ENCODE measurements around the gene TCP11X1.
"Not testable (repeated sequence)": the region's sequence is repeated elsewhere in the genome, so short reads cannot be mapped to it uniquely, and the experiment has no call there.

TCP11X1 gene

DNA sequence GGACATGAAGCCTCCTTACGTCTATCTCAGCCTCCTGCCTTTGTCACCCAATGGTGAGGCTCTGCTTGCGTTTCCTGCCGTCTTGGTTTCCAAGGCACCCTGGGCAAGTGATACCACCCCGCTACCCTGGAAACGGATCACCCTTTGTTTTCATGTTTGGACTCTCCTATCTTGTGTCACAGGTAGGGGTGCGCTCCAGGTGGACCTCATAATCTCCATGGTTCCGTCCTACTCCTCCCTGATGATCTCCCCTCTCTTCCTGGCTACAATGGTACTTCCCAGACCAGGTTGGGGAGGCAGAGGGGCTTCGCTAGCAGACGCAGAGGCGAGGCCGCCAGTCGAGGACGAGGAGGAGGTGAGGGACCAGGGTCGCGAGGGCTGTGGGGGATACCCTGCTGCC is at the start of gene TCP11X1:
TSS of gene TCP11X1 (plus strand) at position 316 of the 400 bp plus-strand sequence.
- not testable (repeated sequence) for DNase-seq (ENCODE audit: low read depth)

DNA sequence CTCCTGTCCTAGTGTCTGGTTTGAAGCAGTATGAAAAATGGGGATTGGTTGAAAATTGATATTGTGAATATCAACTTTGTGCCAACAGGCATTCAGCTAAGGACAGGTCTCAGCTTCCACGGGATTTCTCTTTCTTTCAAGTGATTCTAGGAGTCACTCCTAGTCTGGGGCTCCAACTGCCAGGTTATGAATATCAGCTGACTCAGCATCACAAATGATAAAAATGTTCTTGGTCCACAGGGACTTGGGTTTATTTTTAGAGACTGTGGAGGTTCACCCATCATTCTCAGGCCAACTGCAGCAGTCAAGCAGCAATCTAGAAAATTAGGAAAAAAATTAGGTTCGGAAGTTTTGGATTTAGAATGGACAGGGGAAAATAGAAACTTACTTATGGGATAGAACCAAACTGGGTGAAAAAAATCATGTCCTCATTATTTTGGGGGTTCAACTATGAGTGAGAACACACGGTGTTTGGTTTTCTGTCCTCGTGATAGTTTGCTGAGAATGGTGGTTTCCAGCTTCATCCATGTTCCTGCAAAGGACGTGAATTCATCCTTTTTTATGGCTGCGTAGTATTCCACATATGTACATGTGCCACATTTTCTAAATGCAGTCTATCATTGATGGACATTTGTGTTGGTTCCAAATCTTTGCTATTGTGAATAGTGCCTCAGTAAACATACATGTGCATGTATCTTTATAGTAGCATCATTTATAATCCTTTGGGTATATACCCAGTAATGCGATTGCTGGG is 29.0 kb upstream of the TCP11X1 start:
- no peak for DNase-seq (ENCODE audit: low read depth)

DNA sequence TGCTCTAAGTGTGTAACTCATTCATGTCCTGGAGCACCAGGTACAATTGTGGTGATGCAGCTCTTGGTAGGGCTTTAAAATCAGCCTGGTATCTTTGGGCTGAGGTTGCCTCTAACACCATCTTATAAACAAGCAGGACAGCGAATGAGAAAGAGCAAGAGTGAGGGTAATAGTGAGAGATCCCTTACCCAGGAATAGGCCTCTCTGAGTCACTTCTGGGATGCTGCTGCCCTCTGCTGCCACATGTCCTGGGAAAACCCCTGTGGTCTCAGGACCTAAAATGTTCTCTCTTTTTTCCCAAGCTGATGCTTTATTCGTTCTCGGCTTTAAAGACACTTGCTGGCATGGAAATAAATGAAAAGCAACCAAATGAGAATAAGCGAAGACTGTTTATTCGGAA is 7.2 kb upstream of the TCP11X1 start:
- not testable (repeated sequence) for DNase-seq (ENCODE audit: low read depth)

GRCh38 chrX:102216497-102216896 is 1.4 kb downstream of the TCP11X1 start:
- not testable (repeated sequence) for DNase-seq (ENCODE audit: low read depth)

DNA sequence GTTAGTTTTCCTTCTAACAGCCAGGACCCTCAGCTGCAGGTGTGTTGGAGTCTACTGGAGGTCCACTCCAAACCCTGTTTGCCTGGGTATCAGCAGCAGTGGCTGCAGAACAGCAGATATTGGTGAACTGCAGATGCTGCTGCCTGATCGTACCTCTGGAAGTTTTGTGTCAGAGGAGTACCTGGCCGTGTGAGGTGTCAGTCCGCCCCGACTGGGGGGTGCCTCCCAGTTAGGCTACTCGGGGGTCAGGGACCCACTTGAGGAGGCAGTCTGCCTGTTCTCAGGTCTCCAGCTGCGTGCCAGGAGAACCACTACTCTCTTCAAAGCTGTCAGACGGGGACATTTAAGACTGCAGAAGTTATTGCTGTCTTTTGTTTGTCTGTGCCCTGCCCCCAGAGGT is 20.6 kb downstream of the TCP11X1 start:
- DNase-seq (ENCODE audit: low read depth), result not testable (repeated sequence)

- not testable (repeated sequence) for DNase-seq (ENCODE audit: low read depth)
Measured at GRCh38 chrX:102240265-102240664, 25.2 kb downstream of the TCP11X1 start.

DNA sequence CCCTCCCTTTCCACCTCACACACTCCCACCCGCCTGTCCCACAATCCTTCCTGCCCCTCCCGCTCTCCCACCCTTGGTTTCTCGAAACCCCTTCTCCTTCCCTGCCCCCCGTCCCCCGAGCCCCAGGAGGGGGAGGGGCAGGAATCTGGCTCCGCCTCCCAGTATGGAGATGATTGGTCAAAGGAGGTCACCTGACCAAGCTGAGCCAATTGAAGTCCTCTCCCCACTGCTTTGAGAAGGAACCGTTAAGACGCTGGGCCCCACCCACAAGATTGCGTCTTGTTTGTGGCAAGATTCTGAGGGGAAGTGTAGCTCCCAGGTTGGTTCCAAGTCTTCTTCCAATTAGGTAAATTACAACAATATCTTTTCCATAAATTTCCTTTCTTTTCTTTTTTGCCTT is 31.8 kb downstream of the TCP11X1 start, which contains the start of gene NXF2:
TSS of gene NXF2 (plus strand) at position 275 of the 400 bp plus-strand sequence. CDS start 59,912 bp downstream, outside the sequence.
- DNase-seq (ENCODE audit: low read depth), result not testable (repeated sequence)

DNA sequence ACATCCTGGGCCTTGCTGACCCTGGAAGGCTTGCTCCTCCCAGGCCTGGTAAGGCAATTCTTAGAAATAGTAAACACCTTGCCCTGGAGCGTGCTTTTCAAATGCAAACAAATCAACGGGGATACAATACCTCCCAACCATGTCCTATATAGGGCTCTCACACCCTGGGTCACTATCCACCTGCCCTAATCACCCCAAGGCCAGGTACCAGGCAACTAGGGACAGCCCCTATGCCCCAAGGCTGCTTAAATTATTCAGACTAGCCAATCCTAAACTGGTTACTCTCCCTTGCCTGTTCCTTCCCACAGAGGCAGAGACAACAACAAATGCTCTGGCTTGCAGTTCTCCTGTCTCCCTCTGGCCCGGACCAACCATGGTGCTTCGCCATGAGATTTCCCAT is 57.1 kb downstream of the TCP11X1 start:
- not testable (repeated sequence) for DNase-seq (ENCODE audit: low read depth)
